Activated T-helper 2 cell treated with anti-CD3 and anti-CD28 coated beads, Interferon-gamma antibody, Interleukin-2, Interleukin-4, amounts not matched to agents 10 μg/mL and 5 μg/mL and 100 μg/mL, durations not matched to agents 14 hours and 24 hours and 36 hours (primary cell): ENCODE measurements around the gene CCDC136. TPM values are rescaled to one million over a fixed set of nuclear protein-coding genes. Genes with fewer than 3 reads are reported as not detected.

Experiments used
- DNase-seq: peaks from one replicate; pipeline ENCODE4 v3.0.0; 2021; ENCODE audit warnings: low spot score
- H3K27ac Mint-ChIP-seq: one replicate; pipeline ENCODE4 v1.8.0; 2021; ENCODE audit warnings: mixed read lengths
- H3K27me3 Mint-ChIP-seq: one replicate; pipeline ENCODE4 v1.8.0; 2021; ENCODE audit warnings: low read depth, mixed read lengths
- H3K36me3 Mint-ChIP-seq: one replicate; pipeline ENCODE4 v1.8.0; 2021; ENCODE audit warnings: low read depth, mixed read lengths
- H3K4me1 Mint-ChIP-seq: one replicate; pipeline ENCODE4 v1.8.0; 2021; ENCODE audit warnings: low read depth, mixed read lengths
- H3K4me3 Mint-ChIP-seq: one replicate; pipeline ENCODE4 v1.8.0; 2021; ENCODE audit warnings: low read depth, mild to moderate bottlenecking, moderate library complexity, mixed read lengths
- H3K9me3 Mint-ChIP-seq: one replicate; pipeline ENCODE4 v1.8.0; 2021; ENCODE audit warnings: mixed read lengths
- intact Hi-C: fragments of 100-400 bp; cut with micrococcal nuclease; formaldehyde crosslinking; loops from one replicate; pipeline ENCODE4 v1.15.1; 2023
- total RNA-seq: library from RNA; stranded (reverse); gene quantifications from 2 replicates; pipeline ENCODE4 v1.2.3, GENCODE V29; 2022

Gene CCDC136
- total RNA-seq, 1 donor from 2014 or later: 15.5 TPM

DNA sequence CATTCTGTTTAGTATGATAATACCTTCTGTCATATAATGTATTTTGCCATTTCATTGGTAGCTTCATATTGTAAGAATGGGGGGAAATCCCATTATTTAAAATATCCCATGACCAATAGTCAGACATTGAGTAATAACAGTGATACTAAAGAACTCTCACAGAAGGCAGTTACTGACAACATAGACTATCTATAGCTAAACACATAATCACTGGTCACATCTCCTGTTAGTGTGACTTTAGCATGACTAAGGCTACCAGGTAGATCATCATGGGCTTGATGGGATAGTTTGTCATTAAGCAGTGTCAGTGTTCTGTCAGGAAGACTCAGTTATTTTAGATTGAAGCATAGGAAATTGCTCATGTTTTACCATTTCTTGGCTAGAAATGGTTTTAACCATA, 32.5 kb upstream of the CCDC136 start:
- Mint-ChIP-seq H3K36me3 (peaks cover 60% of the 10 kb centered on the region), H3K27ac (no peak overlapping the region), H3K9me3 (no peaks in the 10 kb centered on the region), H3K4me3 (no peak overlapping the region), H3K27me3 (no peaks in the 10 kb centered on the region), H3K4me1 (peaks cover 6% of the 10 kb centered on the region)
- intact Hi-C loops: no loop called here
- no peak for DNase-seq

DNA sequence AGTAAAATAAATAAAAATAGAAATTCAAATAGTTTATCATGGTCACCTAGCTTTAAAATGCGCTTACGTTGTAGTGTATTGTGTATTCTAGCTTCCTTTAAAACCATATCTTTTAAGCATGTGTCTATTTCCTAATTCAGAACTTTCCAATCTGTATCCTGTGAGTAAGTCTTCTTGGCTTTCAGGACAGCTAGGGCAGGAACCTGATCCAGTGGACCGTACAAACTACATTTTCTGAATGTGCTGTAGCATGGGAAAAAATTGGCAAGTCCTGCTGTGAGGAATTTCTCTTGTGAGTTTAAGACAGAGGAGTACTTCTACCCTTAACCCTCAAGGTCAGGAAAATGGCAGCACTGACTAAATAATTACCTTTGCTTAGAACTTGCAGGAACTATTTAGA, 28.2 kb upstream of the CCDC136 start:
- Mint-ChIP-seq H3K27ac (no peak overlapping the region), H3K4me3 (no peak overlapping the region), H3K4me1 (peaks cover 2% of the 10 kb centered on the region), H3K27me3 (no peaks in the 10 kb centered on the region), H3K9me3 (no peaks in the 10 kb centered on the region), H3K36me3 (peaks cover 57% of the 10 kb centered on the region)
- no peak for DNase-seq
- intact Hi-C loops: no loop called here

DNA sequence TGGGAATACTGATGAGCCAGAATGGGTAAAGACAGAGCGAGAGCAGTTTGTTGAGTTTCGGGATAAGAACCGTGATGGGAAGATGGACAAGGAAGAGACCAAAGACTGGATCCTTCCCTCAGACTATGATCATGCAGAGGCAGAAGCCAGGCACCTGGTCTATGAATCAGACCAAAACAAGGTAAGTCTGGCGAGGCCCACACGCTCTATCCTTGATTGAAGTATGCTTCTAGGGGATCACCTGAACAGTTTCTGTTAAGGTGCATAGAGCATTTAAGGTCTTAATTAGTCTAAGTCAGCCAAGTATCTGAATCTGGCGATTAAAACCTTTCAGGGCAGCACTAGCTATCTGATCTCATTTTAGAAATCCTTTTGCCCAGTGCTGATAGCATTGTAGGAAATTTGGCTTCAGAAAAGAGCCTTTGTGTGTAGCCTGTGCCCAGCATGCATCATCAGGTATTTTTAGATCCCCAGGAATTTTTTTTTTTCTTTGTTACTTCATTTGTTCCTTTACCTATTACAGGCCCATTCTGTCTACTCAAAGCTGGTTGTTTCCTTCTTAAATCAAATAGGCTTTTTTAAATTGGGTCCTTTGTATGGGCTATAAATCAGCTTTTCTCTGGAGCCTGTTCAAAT, 24.2 kb upstream of the CCDC136 start:
- Mint-ChIP-seq H3K4me3 (no peak overlapping the region), H3K27ac (no peak overlapping the region), H3K36me3 (peaks cover 69% of the 10 kb centered on the region), H3K9me3 (no peaks in the 10 kb centered on the region), H3K4me1 (no peaks in the 10 kb centered on the region), H3K27me3 (no peaks in the 10 kb centered on the region)
- no peak for DNase-seq
- intact Hi-C loops: no loop called here

DNA sequence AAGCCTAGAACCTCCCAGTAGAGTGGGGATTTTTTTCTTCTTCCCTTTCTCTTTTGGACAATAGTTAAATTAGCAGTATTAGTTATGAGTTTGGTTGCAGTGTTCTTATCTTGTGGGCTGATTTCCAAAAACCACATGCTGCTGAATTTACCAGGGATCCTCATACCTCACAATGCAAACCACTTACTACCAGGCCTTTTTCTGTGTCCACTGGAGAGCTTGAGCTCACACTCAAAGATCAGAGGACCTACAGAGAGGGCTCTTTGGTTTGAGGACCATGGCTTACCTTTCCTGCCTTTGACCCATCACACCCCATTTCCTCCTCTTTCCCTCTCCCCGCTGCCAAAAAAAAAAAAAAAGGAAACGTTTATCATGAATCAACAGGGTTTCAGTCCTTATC, 21.5 kb upstream of the CCDC136 start:
- Mint-ChIP-seq H3K4me3 (no peak overlapping the region), H3K4me1 (no peaks in the 10 kb centered on the region), H3K9me3 (no peaks in the 10 kb centered on the region), H3K27me3 (no peaks in the 10 kb centered on the region), H3K36me3 (peaks cover 76% of the 10 kb centered on the region), H3K27ac (no peak overlapping the region)
- intact Hi-C loops: no loop called here
- no peak for DNase-seq

DNA sequence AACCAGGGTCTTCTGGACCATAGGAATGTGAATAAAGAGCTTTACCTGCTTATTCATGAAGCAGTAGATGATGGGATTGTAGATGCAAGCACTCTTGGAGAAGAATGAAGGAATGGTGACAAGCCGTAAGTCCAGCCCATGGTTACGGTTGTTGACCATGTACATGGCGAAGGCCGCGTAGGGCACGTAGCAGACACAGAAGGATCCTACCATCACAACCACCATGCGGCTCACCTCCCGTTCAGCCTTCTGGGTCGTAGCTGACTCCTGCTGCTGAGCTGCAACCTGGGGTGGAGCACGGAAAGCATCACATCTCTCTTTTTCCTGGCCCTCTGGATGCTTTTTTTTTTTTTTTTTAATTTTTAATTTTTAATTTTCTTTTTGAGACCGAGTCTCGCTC, 18.2 kb upstream of the CCDC136 start:
- intact Hi-C loops: no loop called here
- Mint-ChIP-seq H3K27ac (no peak overlapping the region), H3K4me1 (peaks cover 7% of the 10 kb centered on the region), H3K4me3 (no peak overlapping the region), H3K9me3 (peaks cover 15% of the 10 kb centered on the region), H3K27me3 (peaks cover 4% of the 10 kb centered on the region), H3K36me3 (peaks cover 57% of the 10 kb centered on the region)
- no peak for DNase-seq

DNA sequence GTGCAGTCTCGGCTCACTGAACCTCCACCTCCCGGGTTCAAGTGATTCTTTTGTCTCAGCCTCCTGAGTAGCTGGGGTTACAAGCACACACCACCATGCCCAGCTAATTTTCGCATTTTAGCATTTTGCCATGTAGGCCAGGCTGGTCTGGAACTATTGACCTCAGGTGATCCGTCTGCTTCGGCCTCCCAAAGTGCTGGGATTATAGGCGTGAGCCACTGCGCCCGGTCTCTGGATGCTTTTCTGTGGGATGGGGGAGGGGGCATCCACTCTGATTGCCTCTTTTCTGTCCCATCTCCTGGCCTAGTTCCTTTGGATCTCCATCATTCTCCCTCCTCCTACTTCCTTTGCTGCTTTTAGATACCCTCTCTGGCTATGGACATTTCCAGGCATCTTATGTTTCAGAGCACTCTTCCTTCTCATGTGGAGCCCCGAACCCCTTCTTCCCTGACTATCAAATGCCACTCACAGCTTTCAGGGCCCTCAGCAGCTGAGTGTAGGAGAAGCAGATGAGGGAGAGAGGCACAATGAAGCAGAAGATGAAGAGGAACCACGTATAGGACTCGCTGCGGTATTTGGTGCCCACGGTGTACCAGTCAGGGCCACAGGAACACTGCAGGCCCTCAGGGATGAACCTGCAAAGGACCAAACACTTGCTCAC, 17.6 kb upstream of the CCDC136 start:
- Mint-ChIP-seq H3K9me3 (peaks cover 15% of the 10 kb centered on the region), H3K36me3 (peaks cover 52% of the 10 kb centered on the region), H3K4me3 (no peak overlapping the region), H3K27ac (no peak overlapping the region), H3K4me1 (peaks cover 7% of the 10 kb centered on the region), H3K27me3 (peaks cover 4% of the 10 kb centered on the region)
- DNase-seq: no peak
- intact Hi-C loops: no loop called here

DNA sequence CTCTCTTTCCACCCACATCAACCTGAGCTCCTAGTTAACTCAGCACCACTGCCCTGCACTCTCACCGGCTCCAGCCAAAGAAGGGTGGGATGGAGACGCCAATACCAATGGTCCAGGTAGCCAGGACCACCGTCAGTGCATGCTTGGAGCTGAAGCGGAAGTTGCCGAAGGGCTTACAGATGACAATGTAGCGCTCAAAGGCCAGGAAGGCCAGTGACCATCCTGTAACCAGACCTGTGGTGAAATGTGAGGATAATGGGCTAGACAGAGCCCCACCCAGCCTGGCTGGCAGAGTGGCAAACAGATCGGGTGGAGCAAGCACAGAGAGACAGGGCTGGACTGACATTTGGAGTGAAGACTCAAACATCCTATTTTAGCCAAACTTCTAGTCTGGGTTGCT, 16.8 kb upstream of the CCDC136 start:
- H3K27ac Mint-ChIP-seq: no peak overlapping the region
- H3K9me3 Mint-ChIP-seq: peaks cover 15% of the 10 kb centered on the region
- intact Hi-C loops: no loop called here
- H3K27me3 Mint-ChIP-seq: peaks cover 5% of the 10 kb centered on the region
- peaks cover 7% of the 10 kb centered on the region for H3K4me1 Mint-ChIP-seq
- peaks cover 44% of the 10 kb centered on the region for H3K36me3 Mint-ChIP-seq
- DNase-seq: no peak
- no peak overlapping the region for H3K4me3 Mint-ChIP-seq

DNA sequence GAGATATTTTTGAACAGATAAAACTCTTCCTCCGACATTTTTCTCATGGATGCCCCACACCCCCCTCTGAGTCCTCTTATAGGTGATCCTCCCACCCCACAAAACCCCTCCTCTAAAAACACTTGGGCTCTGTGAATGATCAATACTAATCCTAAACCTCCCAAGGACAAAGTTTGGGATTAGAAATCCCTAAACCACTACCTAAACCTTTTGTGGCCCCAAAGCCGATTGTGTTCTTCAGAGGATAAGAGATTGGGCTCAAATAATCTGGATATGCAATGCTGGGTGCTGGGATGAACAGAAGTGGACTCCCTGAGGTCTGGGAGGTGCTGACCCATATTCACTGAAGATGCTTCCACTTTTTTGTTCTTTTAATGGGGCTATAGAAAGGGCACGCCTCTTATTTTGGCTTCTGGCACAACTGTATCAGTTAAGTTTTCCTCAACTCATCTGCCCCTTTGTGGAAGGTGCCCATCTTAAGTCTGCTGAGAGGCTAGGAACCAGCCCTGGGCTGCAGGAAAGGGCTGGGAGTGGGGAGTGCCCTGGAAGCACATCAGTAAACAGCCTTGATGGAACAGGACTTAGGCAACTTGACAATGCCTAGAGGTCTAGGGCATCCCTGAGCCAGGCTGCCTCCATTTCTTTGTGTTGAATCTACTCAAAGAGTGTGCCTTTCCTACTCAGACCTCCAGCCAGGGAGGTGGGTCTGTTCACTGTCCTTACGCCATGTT, 15.9 kb upstream of the CCDC136 start, which contains the start of gene OPN1SW:
TSS of gene OPN1SW (minus strand) at position 51 of the 731 bp plus-strand sequence. CDS start at position 38, 13 bp downstream.
- H3K36me3 Mint-ChIP-seq: peaks cover 37% of the 10 kb centered on the region

DNA sequence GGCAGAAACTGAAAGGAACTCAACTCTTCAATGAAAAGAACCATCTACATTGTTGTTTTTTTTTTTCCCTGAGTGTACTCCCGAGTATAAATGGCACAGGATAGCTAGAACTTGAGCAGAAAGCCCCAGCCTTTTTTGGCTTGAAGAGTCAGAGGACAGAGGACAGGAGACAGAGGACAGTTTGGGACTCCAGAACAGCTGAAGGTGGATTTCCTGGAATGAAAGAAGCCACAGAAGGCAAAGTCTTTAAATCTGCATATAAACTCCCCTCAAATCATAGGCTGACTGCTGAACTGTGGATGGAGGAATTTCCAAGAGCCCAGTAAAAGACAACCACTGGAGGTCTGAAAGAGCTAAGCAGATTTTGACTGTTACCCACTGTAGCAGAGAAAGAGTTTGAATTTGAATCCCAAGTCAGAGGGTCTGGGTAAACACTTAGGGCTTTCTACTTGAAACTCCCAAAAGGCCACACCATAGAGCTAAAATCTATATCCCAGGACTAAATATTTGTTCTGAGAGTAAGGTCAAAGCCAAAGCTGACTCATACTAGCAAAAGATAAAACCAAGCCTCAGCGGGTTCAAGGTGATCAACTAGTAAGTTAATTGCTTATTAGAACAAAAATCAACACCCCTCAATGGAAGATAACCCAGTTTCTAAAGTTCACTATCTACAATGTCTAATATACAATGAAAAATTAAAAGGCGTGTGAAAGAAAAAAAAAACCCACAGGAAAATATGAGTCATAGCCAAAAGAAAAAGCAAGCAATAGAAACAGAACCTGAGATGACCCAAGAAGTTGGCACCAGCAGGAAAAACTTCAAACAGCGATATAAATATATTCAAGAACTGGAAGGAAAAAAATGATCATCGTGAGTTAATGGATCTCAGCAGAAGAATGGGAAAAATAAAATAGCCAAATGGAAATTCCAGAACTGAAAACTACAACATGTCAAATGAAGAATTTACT, 14.3 kb upstream of the CCDC136 start:
- H3K36me3 Mint-ChIP-seq: peaks cover 22% of the 10 kb centered on the region
- no peak overlapping the region for H3K4me3 Mint-ChIP-seq
- no peak for DNase-seq
- H3K9me3 Mint-ChIP-seq: peaks cover 15% of the 10 kb centered on the region
- H3K4me1 Mint-ChIP-seq: peaks cover 7% of the 10 kb centered on the region
- intact Hi-C loops: no loop called here
- H3K27me3 Mint-ChIP-seq: peaks cover 6% of the 10 kb centered on the region
- H3K27ac Mint-ChIP-seq: no peak overlapping the region

More for the DNA sequence above, 15.9 kb upstream of the CCDC136 start, which contains the start of gene OPN1SW:
- Mint-ChIP-seq H3K4me1 (peaks cover 7% of the 10 kb centered on the region), H3K9me3 (peaks cover 15% of the 10 kb centered on the region), H3K4me3 (no peak within 1 kb of the TSS), H3K27ac (no peak within 1 kb of the TSS), H3K27me3 (peaks cover 6% of the 10 kb centered on the region)
- no peak for DNase-seq
- intact Hi-C loops: no loop called here

DNA sequence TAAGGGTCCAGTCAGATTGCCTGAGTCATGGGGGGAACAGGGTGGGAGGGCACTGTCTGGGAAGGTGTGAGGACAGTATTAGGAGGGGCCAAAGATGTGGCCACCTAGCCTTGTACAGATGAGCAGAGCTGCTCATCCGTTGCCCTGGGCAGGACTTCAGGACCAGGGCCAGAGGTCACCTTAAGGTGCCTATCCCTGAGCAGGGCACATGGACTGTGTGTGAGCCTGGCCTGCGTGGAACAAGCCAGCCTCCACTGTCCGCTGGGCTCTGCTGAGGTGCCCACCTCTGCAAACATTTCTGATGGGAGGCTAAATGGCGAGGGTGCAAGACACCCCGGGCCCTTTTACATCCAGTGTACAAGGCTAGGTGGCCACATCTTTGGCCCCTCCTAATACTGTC, 12.8 kb upstream of the CCDC136 start:
- no peak overlapping the region for H3K4me3 Mint-ChIP-seq
- intact Hi-C loops: no loop called here
- H3K9me3 Mint-ChIP-seq: peaks cover 15% of the 10 kb centered on the region
- H3K27ac Mint-ChIP-seq: no peak overlapping the region
- no peak for DNase-seq
- H3K4me1 Mint-ChIP-seq: peaks cover 7% of the 10 kb centered on the region
- H3K36me3 Mint-ChIP-seq: peaks cover 12% of the 10 kb centered on the region
- peaks cover 6% of the 10 kb centered on the region for H3K27me3 Mint-ChIP-seq

DNA sequence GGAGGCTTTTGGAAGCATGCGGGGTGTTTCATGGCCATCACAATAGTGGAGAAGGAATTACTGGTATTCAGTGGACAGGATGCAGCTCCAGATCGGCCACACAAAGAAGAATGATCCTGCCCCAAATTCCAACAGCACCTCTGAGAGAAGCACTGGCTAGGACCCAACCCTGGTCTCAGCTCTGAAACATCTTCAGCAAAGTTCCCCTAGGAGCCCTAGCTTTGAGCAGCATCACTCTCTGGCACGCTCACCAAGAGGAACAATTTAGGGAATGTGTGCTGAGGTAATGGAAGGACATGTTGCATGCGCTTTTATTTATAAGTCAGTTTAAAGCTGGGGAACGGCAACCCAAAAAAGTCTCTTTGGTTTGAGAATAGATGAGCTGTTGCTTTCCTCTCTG, 10.6 kb upstream of the CCDC136 start:
- no peak for DNase-seq
- Mint-ChIP-seq H3K9me3 (peaks cover 15% of the 10 kb centered on the region), H3K27me3 (peaks cover 19% of the 10 kb centered on the region), H3K4me3 (no peak overlapping the region), H3K36me3 (peaks cover 2% of the 10 kb centered on the region), H3K27ac (no peak overlapping the region), H3K4me1 (peaks cover 7% of the 10 kb centered on the region)
- intact Hi-C loops: no loop called here

DNA sequence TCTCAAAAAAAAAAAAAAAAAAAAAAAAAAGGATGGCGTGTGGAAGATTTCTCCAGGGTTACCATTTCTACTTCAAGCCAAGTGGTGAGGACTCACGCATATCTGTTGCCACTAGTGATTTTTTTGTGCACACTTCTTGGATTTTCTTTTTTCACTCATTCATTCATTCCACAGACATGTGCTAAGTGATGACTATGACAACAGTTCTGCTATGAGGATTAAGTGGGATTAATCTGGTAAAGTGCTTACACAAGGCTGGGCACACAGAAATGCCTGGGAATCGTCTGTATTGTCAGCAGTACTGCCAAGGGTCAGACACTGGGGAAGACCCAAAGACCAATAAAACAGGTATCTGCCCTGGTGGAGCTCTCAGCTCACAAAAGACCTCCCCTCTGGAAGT, 9.9 kb upstream of the CCDC136 start:
- Mint-ChIP-seq H3K27me3 (peaks cover 25% of the 10 kb centered on the region), H3K4me1 (peaks cover 7% of the 10 kb centered on the region), H3K9me3 (peaks cover 15% of the 10 kb centered on the region), H3K36me3 (peaks cover 2% of the 10 kb centered on the region), H3K27ac (no peak overlapping the region), H3K4me3 (no peak overlapping the region)
- intact Hi-C loops: no loop called here
- no peak for DNase-seq
